Neural cell (in vitro differentiated cells): ENCODE data around the gene CNTN4. TPM values are rescaled to one million over a fixed set of nuclear protein-coding genes. Genes with fewer than 3 reads are reported as not detected.
A peak's percentile ranks its signal among the peaks of the same experiment; 100 is the strongest.

Experiments used
- H2AFZ ChIP-seq: fragments of 200-600, 300-800 bp; sonication (generic), shearing (Covaris generic); 2 replicates; pipeline ENCODE4 v1.6.0; 2014; ENCODE audit warnings: low read depth, mild to moderate bottlenecking, antibody characterized with exemption, low read length, moderate library complexity
- H3F3A ChIP-seq: fragments of 200-600 bp; shearing (Covaris generic); 2 replicates; pipeline ENCODE4 v1.6.1; 2016; ENCODE audit warnings: mild to moderate bottlenecking, moderate library complexity, mixed read lengths, antibody characterized with exemption, low read length; ENCODE audit not compliant: insufficient read depth, poor library complexity, severe bottlenecking
- H3K27ac ChIP-seq: fragments of 200-600, 300-800 bp; sonication (generic), shearing (Covaris generic); 2 replicates; pipeline ENCODE4 v1.5.1; 2014; ENCODE audit warnings: mild to moderate bottlenecking, low read length, moderate library complexity
- H3K27me3 ChIP-seq: fragments of 300-800, 200-600 bp; sonication (generic), shearing (Covaris generic); 2 replicates; pipeline ENCODE4 v1.6.0; 2014; ENCODE audit warnings: mild to moderate bottlenecking, low read depth, low read length, moderate library complexity; ENCODE audit not compliant: insufficient read depth
- H3K36me3 ChIP-seq: fragments of 300-800, 200-600 bp; sonication (generic), shearing (Covaris generic); 2 replicates; pipeline ENCODE4 v1.5.1; 2014; ENCODE audit warnings: mild to moderate bottlenecking, antibody characterized with exemption, low read length, moderate library complexity; ENCODE audit not compliant: insufficient read depth
- H3K4me2 ChIP-seq: fragments of 300-800, 200-600 bp; sonication (generic), shearing (Covaris generic); 2 replicates; pipeline ENCODE4 v1.6.0; 2014; ENCODE audit warnings: mild to moderate bottlenecking, low read length
- H3K4me3 ChIP-seq: fragments of 300-800, 200-600 bp; sonication (generic), shearing (Covaris generic); 2 replicates; pipeline ENCODE4 v1.5.1; 2014; ENCODE audit warnings: mild to moderate bottlenecking, low read length, moderate library complexity
- H3K79me2 ChIP-seq: fragments of 200-600 bp; shearing (Covaris generic); replicated peaks from 2 replicates; pipeline ENCODE4 v1.6.0; 2014; ENCODE audit warnings: mild to moderate bottlenecking, low read length, moderate library complexity; ENCODE audit not compliant: insufficient read depth
- H3K9ac ChIP-seq: fragments of 300-800, 200-600 bp; sonication (generic), shearing (Covaris generic); 2 replicates; pipeline ENCODE4 v1.6.1; 2016; ENCODE audit warnings: mild to moderate bottlenecking, low read length, mixed read lengths
- H3K9me2 ChIP-seq: fragments of 200-600 bp; shearing (Covaris generic); 2 replicates; pipeline ENCODE4 v1.6.1; 2016; ENCODE audit warnings: mild to moderate bottlenecking, low read length, mixed read lengths; ENCODE audit not compliant: insufficient read depth
- H3K9me3 ChIP-seq: fragments of 200-600, 300-800 bp; sonication (generic), shearing (Covaris generic); 2 replicates; pipeline ENCODE4 v1.6.1; 2016; ENCODE audit warnings: mild to moderate bottlenecking, mixed run types, low read length, moderate library complexity, mixed read lengths
- H4K20me1 ChIP-seq: fragments of 200-600 bp; shearing (Covaris generic); 2 replicates; pipeline ENCODE4 v1.6.1; 2016; ENCODE audit warnings: mild to moderate bottlenecking, mixed run types; ENCODE audit not compliant: insufficient read depth
- CTCF ChIP-seq: fragments of 450-650 bp; IDR thresholded peaks from 2 replicates; pipeline ENCODE4 v1.5.1; 2014; ENCODE audit warnings: antibody characterized with exemption, mild to moderate bottlenecking, moderate library complexity; ENCODE audit not compliant: poor library complexity, severe bottlenecking
- EP300 ChIP-seq: fragments of 450-650 bp; conservative IDR thresholded peaks from 2 replicates; pipeline ENCODE4 v1.6.1; 2014; ENCODE audit warnings: antibody characterized with exemption, mild to moderate bottlenecking, moderate library complexity; ENCODE audit not compliant: poor library complexity, severe bottlenecking
- EZH2 ChIP-seq: fragments of 200-600, 300-800 bp; shearing (Covaris generic), sonication (generic); IDR thresholded peaks from 2 replicates; pipeline ENCODE4 v1.6.1; 2014; ENCODE audit warnings: antibody characterized with exemption, low read length, borderline replicate concordance, mild to moderate bottlenecking; ENCODE audit not compliant: insufficient read depth, poor library complexity, severe bottlenecking
- MXI1 ChIP-seq: fragments of 450-650 bp; conservative IDR thresholded peaks from 2 replicates; pipeline ENCODE4 v1.6.1; 2014; ENCODE audit warnings: antibody characterized with exemption, mild to moderate bottlenecking; ENCODE audit not compliant: poor library complexity, severe bottlenecking
- POLR2AphosphoS5 ChIP-seq: IDR thresholded peaks from 2 replicates; pipeline ENCODE4 v1.6.1; 2012
- RAD21 ChIP-seq: fragments of 450-650 bp; conservative IDR thresholded peaks from 2 replicates; pipeline ENCODE4 v1.6.1; 2014; ENCODE audit warnings: antibody characterized with exemption, mild to moderate bottlenecking, moderate library complexity
- REST ChIP-seq: IDR thresholded peaks from 2 replicates; pipeline ENCODE4 v1.6.1; 2012; ENCODE audit warnings: borderline replicate concordance
- SMC3 ChIP-seq: fragments of 450-650 bp; conservative IDR thresholded peaks from 2 replicates; pipeline ENCODE4 v1.6.1; 2014; ENCODE audit warnings: antibody characterized with exemption, mild to moderate bottlenecking, moderate library complexity; ENCODE audit not compliant: poor library complexity
- TAF1 ChIP-seq: IDR thresholded peaks from 2 replicates; pipeline ENCODE4 v1.6.1; 2012; ENCODE audit warnings: low read depth
- polyA plus RNA-seq: library from polyadenylated mRNA; depleted of rRNA; stranded (reverse); fragments of >200 nt; gene quantifications from 2 replicates; pipeline ENCODE4 v1.2.3, GENCODE V29; 2014

The CNTN4 gene
- polyA plus RNA-seq, 1 donor from 2014 or later, result 10.6 TPM

GRCh38 chr3:2311022-2311421 lies 212.4 kb downstream of the CNTN4 start:
- Histone ChIP-seq H3K27ac (no peak overlapping the region), H2AFZ (no peak overlapping the region), H3K4me2 (no peak overlapping the region), H3K36me3 (no peaks in the 10 kb centered on the region), H3K4me3 (no peak overlapping the region), H3K79me2 (no peaks in the 10 kb centered on the region), H3K9me3 (no peaks in the 10 kb centered on the region), H3K9ac (no peak overlapping the region), H3F3A (no peaks in the 10 kb centered on the region), H3K27me3 (no peaks in the 10 kb centered on the region), H4K20me1 (no peaks in the 10 kb centered on the region), H3K9me2 (no peaks in the 10 kb centered on the region)
- no peak for TF ChIP-seq RAD21
- no peak for TF ChIP-seq MXI1
- no peak for TF ChIP-seq SMC3
- no peak for TF ChIP-seq EP300

- TF ChIP-seq POLR2AphosphoS5 (peak; percentile 52), MXI1 (no peak)
- Histone ChIP-seq H3K36me3 (no peaks in the 10 kb centered on the region), H3K9me2 (no peaks in the 10 kb centered on the region), H3F3A (no peaks in the 10 kb centered on the region), H2AFZ (no peak overlapping the region), H3K4me3 (no peak overlapping the region), H3K9me3 (no peaks in the 10 kb centered on the region), H3K27ac (no peak overlapping the region), H3K27me3 (no peaks in the 10 kb centered on the region), H3K4me2 (no peak overlapping the region), H3K9ac (no peak overlapping the region), H4K20me1 (no peaks in the 10 kb centered on the region), H3K79me2 (no peaks in the 10 kb centered on the region)
Measured at GRCh38 chr3:2317521-2317920, 218.9 kb downstream of the CNTN4 start.

- no peaks in the 10 kb centered on the region for H3K9me2 ChIP-seq
- no peak overlapping the region for H2AFZ ChIP-seq
- no peaks in the 10 kb centered on the region for H3K36me3 ChIP-seq
- H3K4me3 ChIP-seq, result no peak overlapping the region
- no peaks in the 10 kb centered on the region for H3F3A ChIP-seq
- H3K4me2 ChIP-seq, result no peak overlapping the region
- no peaks in the 10 kb centered on the region for H3K9me3 ChIP-seq
- no peak for TF ChIP-seq CTCF
- TF ChIP-seq EZH2, result no peak
- H3K27ac ChIP-seq, result no peak overlapping the region
- H3K27me3 ChIP-seq, result no peaks in the 10 kb centered on the region
- no peaks in the 10 kb centered on the region for H3K79me2 ChIP-seq
- H4K20me1 ChIP-seq, result no peaks in the 10 kb centered on the region
- no peak overlapping the region for H3K9ac ChIP-seq
Measured at GRCh38 chr3:2334921-2335320, 236.3 kb downstream of the CNTN4 start.

DNA sequence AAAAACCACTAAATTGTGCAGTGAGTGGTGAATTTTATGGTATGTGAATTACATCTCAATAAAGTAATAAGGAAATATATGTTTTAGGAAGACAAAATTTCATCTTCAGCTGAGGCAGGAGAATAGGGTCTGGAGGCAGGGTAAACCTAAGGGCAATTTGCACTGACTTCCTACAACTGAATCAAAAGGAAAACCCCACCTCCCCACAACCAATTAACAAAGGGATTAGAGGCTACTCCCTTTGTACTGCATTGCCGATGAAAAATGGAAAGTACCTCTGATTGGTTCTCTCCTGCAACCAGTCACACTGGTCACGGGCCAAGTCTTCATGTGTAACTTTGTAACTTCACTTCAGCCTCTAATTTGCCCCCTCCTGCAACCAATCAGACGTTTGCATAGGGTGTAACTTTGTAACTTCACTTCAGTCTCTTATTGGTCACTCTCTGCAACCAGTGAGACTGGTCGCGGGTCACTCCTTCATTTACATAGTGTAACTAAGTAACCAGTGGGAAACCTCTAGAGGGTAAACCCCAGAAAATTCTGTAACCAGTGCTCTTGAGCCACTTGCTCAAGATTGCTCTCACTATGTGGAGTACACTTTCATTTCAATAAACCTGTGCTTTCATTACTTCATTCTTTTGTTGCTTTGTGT lies 244.5 kb downstream of the CNTN4 start:
- TF ChIP-seq TAF1 (no peak), POLR2AphosphoS5 (no peak), MXI1 (no peak), SMC3 (no peak), CTCF (no peak), REST (no peak), EZH2 (no peak), EP300 (no peak), RAD21 (no peak)
- Histone ChIP-seq H2AFZ (no peak overlapping the region), H3F3A (no peaks in the 10 kb centered on the region), H3K4me3 (no peak overlapping the region), H3K9me2 (no peaks in the 10 kb centered on the region), H3K4me2 (no peak overlapping the region), H3K9me3 (no peaks in the 10 kb centered on the region), H3K27ac (no peak overlapping the region), H3K36me3 (no peaks in the 10 kb centered on the region), H4K20me1 (no peaks in the 10 kb centered on the region), H3K27me3 (no peaks in the 10 kb centered on the region), H3K79me2 (no peaks in the 10 kb centered on the region), H3K9ac (no peak overlapping the region)
